GM18951 (cell line): ENCODE data around the gene PTPRCAP.

Source experiments
- POLR2A ChIP-seq: IDR thresholded peaks from 4 replicates; pipeline ENCODE4 v1.6.1; 2011; ENCODE audit warnings: mild to moderate bottlenecking; ENCODE audit not compliant: insufficient read length, insufficient read depth; ENCODE audit errors: extremely low read depth
- in situ Hi-C: fragments of 300-500 bp; cut with MboI; formaldehyde crosslinking; loops from one replicate; pipeline ENCODE4 v1.12.0; 2022; ENCODE audit warnings: low sequenced_read_pairs, mixed read lengths, inconsistent platforms; ENCODE audit not compliant: unreplicated experiment

PTPRCAP gene

DNA sequence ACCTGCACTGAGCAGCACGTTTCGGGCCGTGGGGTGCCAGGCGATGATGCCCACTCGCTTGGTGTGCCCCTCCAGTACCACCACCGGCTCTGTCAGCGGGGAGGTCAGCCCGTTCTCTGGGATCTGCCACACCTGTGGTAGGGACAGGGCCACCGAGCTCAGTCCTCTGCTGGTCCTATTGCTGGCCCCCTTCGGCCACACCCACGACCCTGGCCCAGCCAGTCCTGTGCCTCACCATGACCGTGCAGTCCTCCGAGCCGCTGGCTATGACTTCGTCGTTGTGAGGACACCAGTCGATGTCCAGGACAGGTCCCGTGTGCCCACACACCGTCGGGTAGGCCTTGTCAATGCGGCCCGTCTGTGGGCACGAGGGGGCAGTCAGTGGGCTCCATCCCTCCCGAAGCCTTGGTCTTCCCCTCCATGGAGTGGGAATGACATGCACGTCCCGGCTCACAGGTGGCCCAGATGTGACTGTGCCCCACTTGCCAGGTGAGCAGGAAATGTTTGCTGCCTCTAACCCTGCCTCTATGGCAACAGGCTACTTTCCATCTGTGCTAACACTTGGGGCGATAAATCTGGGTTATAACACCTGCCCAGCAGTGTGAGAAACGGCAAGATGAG lies 4.4 kb upstream of the PTPRCAP start:
- TF ChIP-seq POLR2A: no peak
- in situ Hi-C loops: no loop called here

DNA sequence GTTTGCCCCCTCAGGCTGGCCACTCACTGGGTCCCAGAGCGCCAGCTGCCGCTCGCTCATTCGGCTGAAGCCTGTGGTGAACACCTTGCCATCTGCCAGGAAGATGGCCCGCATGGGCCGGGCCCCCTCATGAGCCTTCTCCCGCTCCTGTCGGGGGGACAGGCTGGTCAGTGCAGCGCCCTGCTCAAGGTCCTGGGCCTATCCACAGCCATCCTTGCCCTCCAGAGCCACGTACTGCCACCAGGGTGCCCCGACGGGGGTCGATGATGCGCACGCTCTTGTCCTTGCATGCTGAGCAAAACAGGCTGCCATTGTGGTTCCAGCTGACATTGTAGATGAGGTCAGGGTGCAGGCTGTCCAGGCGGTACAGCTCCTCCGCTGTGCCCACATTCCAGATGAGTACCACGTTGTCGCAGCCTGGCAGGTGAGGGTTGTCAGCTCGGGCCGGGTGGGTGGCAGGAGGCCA lies 3.6 kb upstream of the PTPRCAP start:
- in situ Hi-C loops: no loop called here
- TF ChIP-seq POLR2A: peak; percentile 35

DNA sequence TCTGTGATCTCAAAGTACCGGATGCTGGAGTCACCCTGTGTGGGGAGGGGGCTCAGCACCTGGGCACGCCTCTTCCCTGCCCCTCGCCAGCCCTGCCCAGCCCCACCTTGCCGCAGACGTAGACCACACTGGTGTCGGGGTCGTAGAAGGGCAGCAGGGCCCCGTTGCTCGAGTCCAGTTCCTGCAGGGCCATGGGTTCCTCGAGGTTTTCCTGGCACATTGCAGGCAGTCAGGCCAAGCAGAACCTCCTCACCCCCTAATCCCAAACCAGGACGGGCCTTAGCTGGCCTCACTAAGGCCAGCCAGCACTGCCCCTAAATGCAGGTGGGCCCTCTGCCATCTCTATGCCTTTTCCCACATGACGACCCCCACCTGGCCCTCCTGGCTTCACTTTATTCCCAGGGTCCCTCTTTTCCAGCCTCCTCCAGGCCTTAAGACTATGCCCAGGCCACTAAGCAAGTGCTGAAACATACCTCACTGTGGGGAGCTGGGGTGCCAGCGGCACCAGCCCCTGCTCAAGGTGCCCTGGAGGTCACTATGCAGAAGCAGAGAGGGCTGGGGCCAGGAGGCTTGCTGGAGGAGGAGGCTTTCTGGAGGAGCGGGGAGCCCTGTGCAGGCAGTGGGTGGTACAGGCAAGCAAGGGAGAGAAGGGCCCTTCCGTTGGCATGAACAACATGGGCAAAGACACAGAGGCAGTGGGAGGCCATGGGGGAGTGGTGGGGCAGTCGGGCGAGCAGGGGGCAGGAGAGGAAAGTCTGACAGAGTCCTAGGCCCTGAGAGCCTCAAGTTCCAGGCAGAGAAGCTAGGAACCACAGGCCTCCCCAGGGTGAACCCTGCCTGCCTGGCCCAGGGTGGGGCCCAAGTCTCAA lies 3.0 kb upstream of the PTPRCAP start:
- no peak for TF ChIP-seq POLR2A
- in situ Hi-C loops: no loop called here

DNA sequence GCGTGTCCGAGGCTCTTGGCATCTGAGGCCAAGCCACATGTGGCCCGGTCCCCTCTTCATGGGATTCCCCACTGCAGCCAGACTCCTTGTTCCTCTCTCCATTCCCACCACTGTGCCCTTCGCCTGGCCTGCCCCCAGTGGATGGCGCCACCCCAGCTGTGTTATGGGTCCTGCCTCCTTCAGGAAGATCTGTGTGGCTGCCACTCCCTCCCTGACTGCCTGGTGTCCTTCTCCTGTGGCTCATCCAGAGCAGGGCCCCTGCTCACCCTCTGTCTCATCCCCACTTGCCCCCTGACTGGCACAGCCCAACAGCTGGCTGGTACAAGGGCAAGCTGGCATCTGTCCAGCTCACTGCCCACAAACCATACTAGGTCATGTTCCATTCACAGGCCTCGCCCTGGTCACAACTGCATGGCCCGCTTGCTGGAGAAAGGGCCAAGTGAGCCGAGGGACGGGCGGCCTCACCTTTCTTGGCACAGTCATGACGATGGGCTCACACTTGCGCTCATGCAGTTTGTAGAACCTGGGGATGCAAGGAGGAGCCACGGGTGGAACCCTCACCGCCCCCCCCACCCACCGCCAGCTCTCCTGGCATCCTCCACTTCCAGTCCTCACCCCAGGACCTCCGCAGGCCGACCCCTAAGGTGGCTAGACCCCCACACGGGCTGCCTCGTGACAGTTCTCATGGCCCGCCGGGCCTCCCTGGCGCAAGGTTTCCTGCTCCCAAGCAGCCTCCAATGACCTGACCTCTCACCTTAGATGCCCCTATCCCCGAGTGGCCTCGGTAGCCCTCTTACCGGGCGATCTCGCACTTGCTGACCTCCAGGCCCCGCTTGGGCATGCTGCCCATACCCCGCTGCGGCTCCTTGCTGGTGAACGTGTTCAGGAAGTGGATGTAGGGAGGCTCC lies 2.1 kb upstream of the PTPRCAP start:
- peak; percentile 17 for TF ChIP-seq POLR2A
- in situ Hi-C loops: no loop called here

DNA sequence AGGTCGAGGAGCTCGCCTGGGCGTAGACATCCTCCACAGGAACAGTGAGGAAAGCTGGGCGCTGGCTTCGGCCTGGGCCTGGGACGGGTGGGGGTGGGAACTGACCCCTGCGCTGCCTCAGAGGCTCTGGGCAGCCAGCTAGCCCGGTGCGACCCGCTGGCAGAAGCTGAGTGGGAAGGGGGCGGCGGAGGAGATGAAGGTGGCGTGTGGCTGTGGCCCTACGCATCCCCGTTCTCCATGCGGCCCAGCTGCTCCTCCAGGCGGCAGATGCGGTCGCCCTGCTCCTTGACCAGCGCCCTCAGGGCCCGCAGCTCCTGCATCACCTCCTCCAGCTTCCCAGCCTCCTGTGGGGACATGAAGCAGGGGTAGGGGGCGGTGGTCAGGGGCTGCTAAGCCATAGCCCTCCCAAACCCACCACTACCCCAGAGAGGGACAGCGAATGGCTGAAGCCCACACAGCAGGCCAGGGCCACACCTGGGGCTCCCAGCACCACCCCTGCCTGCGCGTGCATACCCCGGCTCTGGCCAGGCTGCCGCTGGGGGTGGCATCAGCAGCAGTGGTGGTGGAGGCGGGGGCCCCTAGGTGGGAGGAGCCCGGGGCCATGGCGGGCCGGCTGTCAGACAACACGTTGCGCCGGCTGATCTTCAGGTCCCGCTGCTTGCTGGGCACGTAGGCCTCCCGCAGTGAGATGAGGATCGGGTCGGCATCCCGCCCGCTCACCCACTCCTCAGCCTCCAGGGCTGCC lies 848 bp upstream of the PTPRCAP start:
- peak; percentile 38 for TF ChIP-seq POLR2A
- in situ Hi-C loops: no loop called here

DNA sequence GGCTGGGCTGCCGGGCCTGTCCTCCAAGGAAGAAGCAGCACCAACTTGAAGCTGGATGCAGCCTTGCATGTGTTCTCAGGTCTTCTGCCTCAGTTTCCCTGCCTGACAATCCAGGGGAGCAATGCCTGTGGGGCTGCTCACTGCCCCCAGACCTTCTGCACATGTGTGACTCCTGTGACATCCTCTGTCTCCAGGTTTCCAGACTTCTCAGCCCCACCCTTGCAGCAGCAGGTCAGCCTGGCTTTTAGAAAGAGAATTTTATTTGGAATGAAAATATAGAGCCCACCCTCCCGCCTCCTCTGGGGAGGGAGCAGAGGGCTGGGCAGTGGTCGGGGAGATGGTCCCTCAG lies 301 bp upstream of the PTPRCAP start:
- TF ChIP-seq POLR2A: no peak
- in situ Hi-C loops: no loop called here

DNA sequence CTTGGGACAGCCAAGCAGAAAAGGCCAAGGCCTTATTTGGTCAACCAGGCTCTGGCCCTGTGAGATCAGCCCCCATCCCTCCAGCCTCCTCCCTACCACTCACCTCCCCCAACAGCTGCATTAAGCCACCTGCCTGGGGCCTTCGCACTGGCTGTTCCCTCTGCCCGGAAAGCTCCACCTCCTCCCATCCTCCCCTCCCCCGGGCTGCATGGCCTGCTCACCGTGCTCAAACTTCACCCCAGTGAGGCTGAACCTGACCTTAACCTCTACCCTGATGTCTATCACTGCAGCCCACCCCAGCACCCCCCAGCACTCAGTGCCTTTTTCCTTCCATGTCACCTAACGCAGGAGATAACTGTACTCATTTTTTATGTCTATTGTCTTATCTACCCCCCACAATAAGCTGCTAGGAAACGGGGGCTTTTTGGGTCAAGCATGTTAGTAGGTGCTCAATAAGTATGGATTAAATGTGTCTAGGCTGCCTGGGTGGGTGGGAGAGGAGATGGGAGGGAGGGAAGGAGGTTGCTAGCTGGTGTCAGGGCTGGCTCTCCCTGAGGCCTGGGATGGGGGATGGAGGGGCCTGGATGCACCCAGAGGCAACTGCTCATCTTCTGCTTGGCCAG lies 912 bp downstream of the PTPRCAP start:
- peak; percentile 60 for TF ChIP-seq POLR2A
- in situ Hi-C loops: no loop called here

DNA sequence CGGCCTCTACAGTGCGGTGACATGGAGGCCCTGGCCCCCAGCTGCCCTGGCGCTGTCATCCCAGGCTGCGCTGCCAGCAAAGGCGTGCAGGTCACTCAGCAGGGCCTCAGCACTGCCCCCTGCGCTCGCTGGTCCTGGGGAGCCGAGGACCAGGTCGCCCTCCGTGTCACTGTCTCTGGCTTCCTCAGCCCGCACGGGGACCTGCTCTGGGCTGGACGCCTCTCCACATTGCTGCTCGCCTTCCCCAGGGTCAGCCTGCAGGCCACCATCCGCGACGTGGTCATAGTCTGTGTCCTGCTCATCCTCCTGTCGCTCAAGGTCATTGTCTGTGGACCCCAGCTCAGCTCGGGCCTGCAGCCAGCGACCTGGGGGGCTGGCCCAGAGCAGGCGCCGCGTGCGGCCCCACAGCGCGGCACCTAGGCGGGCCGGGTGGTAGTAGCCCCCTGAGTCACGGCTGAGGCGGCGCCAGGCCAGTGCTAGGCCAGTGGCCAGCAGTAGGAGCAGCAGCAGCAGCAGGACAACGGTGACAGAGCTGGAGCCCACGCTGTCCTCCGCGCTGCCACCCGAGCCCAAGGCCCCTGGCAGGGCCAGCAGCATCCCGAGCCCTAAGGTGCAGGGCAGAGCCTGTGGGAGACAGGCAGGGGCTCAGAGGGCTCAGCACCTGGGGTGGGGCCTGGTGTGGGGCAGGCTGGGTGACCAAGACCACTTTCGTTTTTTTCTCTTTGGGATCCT lies 1.6 kb downstream of the PTPRCAP start:
- in situ Hi-C loops: no loop called here
- TF ChIP-seq POLR2A: peak; percentile 63

DNA sequence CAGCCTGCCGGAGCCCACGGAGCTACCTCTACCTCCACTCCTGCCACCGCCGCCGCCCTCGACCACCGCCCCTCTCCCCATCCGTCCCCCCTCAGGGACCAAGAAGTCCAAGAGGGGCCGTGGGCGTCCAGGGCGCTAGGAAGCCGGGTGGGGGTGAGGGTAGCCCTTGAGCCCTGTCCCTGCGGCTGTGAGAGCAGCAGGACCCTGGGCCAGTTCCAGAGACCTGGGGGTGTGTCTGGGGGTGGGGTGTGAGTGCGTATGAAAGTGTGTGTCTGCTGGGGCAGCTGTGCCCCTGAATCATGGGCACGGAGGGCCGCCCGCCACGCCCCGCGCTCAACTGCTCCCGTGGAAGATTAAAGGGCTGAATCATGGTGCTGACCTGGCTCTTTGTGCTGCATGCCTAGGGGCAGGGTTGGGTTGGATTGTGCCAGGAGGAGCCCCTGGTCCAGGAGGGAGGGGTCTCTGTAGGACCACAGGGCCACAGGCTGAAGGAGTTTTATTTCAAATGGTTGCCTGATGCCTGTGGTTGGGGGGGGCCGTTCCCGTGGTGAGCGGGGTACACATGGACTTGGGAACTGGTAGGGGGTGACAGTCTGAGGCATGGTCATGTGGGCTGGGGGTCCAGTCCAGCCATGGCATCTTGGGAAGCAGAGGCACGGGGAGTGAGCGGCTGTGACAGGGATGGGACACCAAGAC lies 2.3 kb downstream of the PTPRCAP start:
- peak; percentile 8 for TF ChIP-seq POLR2A
- in situ Hi-C loops: no loop called here

DNA sequence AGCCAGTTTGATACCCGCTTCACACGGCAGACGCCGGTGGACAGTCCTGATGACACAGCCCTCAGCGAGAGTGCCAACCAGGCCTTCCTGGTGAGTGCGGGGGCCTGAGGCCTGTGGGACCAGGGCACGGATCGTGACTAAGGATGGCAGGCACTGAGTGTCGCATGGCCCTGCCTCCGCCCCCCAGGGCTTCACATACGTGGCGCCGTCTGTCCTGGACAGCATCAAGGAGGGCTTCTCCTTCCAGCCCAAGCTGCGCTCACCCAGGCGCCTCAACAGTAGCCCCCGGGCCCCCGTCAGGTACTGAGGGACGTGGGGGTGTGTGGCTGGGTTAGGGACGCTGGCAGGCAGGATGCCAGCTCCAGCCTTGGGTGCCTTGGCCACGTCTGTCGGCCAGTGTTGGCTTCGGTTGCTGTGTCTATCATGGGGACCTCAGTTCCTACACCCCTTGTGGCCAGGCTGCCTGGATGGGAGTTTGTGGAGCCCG lies 3.0 kb downstream of the PTPRCAP start:
- peak; percentile 61 for TF ChIP-seq POLR2A
- in situ Hi-C loops: no loop called here
